ENCODE results near the gene IL23A.

GRCh38 chr12:56374726-56375597 is 36.3 kb downstream of the IL23A start:
- no peak for TF ChIP-seq CTCF (IDR thresholded peaks at IDR 0.05; ENCODE audit: insufficient read depth, low read length)
- no peak for TF ChIP-seq GABPA (IDR thresholded peaks at IDR 0.05; ENCODE audit: low read depth)
- no peak for TF ChIP-seq SPI1 (IDR thresholded peaks at IDR 0.05; ENCODE audit: borderline replicate concordance, low read depth)
- no peak for TF ChIP-seq REST (IDR thresholded peaks at IDR 0.05; ENCODE audit: insufficient replicate concordance, low read depth)
- no peak for TF ChIP-seq POLR2AphosphoS5 (IDR thresholded peaks at IDR 0.05; ENCODE audit: low read depth)

Data from HL-60 (cell line).